ENCODE data around the gene PBX1.

The PBX1 gene

GRCh38 chr1:164743976-164744375, 185.0 kb downstream of the PBX1 start:
- no peak for DNase-seq (ENCODE audit: insufficient read length, low spot score)
- TF ChIP-seq CTCF (IDR thresholded peaks at IDR 0.05; ENCODE audit: insufficient read depth, missing control alignments) = no peak
- peak; percentile 90 for FAIRE-seq

DNA sequence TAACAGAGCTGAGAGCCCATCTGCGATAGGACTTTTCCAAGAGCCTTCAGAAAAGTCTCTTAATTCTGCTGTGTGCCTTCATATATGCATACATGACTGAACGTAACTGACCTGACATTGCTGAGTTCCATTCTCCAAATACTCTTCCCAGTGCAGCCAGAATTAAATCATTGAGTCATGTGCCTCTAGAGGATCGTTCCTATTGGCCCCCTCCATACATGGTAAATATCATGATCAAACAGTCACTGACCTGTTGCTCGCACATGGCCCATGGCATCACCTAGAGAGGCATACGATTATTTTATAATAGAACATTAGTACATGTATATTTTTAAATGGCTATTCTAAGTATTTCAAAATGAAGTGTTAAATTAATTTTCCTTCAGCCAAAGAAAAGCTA, 186.8 kb downstream of the PBX1 start:
- TF ChIP-seq CTCF (IDR thresholded peaks at IDR 0.05; ENCODE audit: insufficient read depth, missing control alignments) = no peak
- FAIRE-seq (no peak), DNase-seq (ENCODE audit: insufficient read length, low spot score) (no peak)

GRCh38 chr1:164746632-164747031, 187.6 kb downstream of the PBX1 start:
- FAIRE-seq (no peak), DNase-seq (ENCODE audit: insufficient read length, low spot score) (no peak)
- TF ChIP-seq CTCF (IDR thresholded peaks at IDR 0.05; ENCODE audit: insufficient read depth, missing control alignments) = no peak

- FAIRE-seq = peak; percentile 97
These were observed 189.4 kb downstream of the PBX1 start for GRCh38 chr1:164748253-164748899.

DNA sequence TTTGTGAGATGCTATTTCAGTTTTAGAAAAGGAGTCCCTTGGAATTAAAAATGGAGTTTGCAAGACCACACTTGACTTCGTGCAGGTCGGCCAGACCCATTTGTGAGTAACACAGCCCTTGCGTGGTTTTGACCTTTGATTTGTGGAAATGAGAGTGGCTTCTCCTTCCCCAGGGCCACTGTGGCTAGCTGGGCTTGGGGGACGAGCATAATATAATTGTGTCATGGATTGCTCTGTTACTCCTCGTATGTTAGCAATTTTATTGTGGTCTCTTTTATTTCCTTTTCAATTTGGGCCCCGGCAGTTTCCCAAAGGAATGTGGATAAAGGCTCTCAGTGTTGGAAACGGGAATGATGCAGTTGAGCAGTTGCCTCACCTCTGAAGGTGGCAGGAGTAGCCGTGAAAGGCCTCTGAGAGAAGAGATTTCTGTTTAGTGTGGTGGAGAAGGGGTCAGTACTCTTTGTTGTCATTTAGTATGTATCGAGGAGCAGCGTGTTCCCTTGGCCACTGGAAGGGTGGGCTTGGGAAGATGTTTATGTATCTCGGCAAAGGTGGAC, 194.6 kb downstream of the PBX1 start:
- FAIRE-seq = no peak
- no peak for DNase-seq (ENCODE audit: insufficient read length, low spot score)
- TF ChIP-seq CTCF (IDR thresholded peaks at IDR 0.05; ENCODE audit: insufficient read depth, missing control alignments) = no peak

More at GRCh38 chr1:164748253-164748899, 189.4 kb downstream of the PBX1 start:
- no peak for TF ChIP-seq CTCF (IDR thresholded peaks at IDR 0.05; ENCODE audit: insufficient read depth, missing control alignments)
- no peak for DNase-seq (ENCODE audit: insufficient read length, low spot score)

- FAIRE-seq (no peak), DNase-seq (ENCODE audit: insufficient read length, low spot score) (no peak)
- TF ChIP-seq CTCF (IDR thresholded peaks at IDR 0.05; ENCODE audit: insufficient read depth, missing control alignments) = no peak
These were observed 195.2 kb downstream of the PBX1 start for GRCh38 chr1:164754088-164754600.

DNA sequence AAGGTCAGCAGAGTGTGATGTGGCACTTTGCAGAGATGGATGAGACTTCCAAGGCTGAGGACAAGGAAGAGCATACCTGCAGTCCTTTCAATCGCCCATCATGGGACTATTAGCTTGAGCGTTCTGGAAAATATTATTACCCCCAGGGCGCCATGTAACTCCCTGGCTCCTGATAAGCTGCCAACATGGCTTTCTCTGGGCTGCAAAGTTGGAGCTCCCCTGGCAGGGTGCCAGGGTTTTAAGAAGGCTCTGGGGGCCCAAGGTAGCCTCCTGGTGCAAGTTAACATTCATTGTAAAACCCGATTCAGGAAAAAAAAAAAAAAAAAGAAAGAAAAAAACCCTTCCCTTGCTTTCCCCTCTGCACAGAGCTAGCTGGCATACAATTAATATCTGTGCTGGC, 196.7 kb downstream of the PBX1 start:
- no peak for TF ChIP-seq CTCF (IDR thresholded peaks at IDR 0.05; ENCODE audit: insufficient read depth, missing control alignments)
- FAIRE-seq (no peak), DNase-seq (ENCODE audit: insufficient read length, low spot score) (no peak)
